ENCODE measurements around the gene TBX1.
A peak's percentile ranks its signal among the peaks of the same experiment; 100 is the strongest.
"Not testable (repeated sequence)": the region's sequence is repeated elsewhere in the genome, so short reads cannot be mapped to it uniquely, and the experiment has no call there.

The TBX1 gene

DNA sequence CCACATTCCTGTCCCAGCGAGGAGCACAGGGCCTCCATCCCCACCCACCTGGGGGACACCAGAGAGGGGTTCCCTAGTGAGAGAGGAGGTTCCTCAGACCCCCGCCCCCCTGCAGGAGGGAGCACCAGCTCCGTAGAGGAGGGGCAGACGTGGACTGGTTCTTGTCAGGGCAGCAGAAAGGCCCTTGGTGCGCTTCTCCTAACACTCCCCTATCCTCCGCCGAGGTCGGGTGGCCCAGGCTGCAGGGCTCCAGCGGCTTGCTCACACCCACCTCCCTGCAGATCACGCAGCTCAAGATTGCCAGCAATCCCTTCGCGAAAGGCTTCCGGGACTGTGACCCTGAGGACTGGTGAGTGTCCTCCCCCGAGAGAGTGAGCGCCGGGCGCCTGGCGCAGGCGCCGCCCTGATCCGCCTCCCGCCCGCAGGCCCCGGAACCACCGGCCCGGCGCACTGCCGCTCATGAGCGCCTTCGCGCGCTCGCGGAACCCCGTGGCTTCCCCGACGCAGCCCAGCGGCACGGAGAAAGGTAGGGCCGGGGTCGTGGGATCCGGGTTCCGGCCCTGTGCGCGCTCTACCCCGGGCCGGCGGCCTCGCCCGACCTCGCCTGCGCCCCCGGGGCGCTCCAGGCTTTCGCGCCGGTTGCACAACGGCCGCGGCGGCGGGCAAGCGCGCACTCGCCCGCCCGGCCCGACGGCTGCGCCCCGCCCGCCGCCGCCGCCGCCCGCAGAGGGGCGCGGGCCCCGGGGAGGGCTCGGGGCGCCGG lies 5.1 kb downstream of the TBX1 start:
- no peak for DNase-seq (ENCODE audit: low spot score)

DNA sequence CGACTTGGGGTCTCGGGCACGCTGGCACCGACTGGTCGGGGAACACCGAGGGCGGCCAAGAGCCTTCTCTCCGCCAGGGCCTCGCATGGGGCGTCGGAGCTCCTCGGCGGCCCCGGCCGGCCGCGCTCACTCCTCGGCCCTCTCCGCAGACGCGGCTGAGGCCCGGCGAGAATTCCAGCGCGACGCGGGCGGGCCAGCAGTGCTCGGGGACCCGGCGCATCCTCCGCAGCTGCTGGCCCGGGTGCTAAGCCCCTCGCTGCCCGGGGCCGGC lies 5.6 kb downstream of the TBX1 start:
- DNase-seq (ENCODE audit: low spot score), result no peak

DNA sequence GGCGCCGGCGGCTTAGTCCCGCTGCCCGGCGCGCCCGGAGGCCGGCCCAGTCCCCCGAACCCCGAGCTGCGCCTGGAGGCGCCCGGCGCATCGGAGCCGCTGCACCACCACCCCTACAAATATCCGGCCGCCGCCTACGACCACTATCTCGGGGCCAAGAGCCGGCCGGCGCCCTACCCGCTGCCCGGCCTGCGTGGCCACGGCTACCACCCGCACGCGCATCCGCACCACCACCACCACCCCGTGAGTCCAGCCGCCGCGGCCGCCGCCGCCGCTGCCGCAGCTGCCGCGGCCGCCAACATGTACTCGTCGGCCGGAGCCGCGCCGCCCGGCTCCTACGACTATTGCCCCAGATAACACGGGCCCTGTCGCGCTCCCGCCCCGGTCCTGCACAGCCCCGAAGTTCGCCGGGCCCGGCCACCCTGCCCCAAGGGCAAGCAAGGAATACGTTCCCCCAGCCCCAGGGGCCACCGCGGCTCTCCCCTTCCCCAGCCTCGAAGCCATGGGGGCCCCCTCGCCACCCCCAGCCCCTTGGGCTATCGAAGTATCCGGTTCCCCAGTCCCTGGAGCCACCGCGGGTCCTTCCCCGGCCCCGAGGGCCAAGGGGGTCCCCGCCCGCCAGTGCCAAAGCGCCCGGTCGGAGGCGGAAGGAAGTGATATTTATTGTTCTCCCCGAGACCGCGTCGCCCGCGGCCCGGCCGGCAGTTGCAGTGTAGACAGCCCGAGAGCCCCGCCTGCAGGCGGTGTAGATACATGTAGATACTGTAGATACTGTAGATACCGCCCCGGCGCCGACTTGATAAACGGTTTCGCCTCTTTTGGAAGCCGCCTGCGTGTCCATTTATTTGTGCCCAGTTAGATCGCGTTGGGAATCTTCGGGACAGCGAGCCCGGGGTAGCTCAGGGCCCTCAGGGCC lies 6.2 kb downstream of the TBX1 start:
- peak; percentile 25 for DNase-seq (ENCODE audit: low spot score)

DNA sequence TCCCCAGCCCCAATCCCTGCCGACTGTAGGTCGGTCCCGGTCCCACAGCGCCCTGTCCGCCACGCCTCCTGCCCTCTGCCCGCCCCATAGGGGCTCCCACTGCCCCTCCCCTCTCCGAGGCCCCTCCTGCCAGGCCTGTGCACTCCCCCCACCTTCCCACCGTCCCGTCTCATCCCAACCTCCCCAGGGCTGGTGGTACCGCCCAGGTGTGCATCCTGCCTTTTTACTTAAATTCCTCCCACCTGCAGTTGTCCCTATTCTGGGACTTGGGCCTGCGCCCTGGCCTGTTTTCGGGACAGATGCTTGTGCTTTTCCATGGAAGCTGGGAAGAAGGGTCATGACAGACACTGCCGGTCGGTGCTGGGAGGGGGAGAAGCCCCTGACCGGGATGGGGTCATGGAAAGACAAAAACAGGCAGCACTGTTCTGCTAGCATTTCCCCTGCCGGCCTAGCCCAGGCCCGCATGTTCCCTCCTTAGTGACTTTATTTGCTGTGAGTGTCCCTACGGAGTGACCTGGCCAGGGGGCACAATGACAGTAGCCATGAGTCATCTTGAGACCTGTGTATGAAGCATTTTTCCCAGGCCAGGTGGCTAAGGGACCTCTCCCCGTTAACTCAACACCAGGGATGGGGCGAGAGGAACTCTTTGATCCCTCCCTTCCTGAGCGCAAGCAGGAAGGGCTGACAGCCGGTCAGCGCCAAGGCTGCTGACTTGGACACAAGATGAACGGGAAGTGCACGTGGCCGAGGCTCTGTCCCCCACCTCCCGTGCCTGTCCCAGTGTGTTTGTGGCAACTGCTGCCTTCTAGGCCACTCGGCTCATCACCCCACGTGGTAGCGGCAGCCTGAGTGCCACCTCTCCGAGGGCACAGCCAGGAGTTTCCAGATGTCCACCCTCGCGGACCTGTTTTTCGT lies 7.1 kb downstream of the TBX1 start:
- DNase-seq (ENCODE audit: low spot score), result peak; percentile 10

DNA sequence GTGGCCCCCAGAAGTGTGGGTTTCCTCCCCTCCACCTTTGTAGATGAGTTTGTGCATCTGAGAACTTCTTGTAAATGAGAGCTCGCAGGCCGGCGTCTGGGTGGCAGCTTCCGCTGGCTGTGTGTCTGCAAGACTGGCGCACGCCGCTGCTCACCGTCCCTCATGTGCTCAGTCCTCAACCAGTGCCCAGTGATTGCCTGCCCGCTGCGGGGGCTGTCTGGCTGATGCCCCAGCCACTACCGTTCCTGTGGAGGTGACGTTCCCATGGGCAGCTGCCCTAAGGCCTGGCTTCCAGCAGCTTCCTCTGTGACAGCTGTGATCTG lies 8.8 kb downstream of the TBX1 start:
- no peak for DNase-seq (ENCODE audit: low spot score)

DNA sequence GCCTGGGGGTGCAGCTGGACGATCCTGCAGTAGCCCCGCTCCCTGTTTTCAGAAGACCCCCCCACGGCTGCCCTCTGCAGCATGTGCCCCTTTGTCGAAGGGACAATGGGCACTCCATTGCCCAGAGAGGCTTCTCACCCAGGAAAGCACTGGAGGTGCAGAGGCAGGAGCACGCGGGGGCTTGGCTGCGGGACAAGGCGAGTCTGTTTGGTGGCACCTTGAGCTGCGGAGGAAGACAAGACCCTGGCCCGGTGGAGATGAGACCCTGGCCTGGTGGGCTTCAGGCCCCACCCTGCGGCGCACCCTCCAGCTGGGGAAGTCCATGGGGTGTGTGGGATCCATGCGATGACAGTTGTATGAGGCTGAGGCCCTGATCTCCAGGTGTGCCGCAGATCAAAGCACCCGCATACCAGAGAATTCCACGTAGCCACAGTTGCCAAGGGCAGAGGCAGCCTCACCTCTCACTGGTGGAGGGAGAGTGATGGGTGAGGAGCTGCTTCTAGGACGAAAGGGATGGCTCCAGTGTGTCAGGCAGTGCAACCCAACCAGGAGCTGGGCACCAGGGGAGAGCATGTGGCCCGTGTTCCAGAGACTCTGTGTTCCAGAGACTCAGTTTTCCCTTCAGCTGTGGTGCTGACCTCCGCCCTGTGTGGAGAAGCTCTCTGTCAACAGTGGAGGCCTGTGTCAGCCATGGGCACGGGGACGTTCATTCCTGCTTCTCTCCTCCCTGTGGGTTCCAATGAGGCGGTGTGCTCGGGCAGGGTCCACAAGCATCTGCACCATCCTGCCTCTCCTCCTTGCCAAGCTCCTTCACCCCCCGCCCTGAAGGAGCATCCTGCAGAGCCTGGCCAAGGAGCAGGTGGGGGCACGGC lies 10.0 kb downstream of the TBX1 start:
- DNase-seq (ENCODE audit: low spot score), result no peak

DNA sequence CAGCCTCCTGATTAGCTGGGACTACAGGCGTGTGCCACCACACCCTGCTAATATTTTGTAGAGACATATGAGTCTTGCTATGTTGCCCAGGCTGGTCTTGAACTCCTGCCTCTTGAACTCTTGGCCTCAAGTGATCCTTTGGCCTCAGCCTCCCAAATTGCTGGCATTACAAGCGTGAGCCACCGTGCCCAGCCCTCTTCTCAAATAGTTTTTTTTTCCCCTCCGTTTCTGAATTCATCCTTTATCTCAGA lies 11.8 kb downstream of the TBX1 start:
- DNase-seq (ENCODE audit: low spot score), result no peak

DNA sequence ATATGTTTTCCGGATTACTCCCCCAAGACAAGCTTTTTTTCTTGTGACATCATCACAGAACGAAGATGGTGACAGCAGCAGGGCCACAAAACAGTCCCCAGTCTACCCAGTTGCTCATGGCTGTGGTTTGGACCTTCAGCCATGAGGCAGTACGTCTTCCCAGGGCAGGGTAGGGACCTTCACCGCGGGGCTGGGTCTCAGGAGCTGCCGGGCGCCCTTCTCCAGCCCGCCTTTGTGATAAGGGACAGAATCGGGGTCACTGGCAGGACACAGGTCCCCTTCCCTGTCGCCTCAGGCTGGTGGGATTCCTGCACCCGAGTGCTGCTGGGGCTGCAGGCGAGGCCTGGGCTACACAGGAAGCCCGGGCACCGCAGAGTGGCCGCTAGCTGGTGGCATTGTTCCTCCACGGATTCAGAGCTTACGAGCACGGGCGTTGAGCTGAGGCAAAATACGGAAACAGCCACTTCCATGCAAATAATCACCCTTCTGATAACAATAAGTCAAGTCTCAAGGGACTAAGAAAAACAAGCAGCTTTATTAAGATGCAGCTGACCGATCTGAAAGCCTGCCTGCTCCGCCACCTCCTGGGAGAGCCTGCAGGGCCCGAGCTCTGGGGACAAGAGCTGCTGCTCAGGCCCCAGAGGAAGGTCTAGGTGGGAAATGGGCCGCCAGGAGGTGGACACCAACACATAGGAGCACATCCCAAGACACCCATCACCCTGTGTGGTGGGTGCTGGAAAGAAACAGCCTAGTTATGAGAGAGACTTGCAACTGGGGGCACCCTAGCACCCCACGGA lies 12.3 kb downstream of the TBX1 start:
- no peak for DNase-seq (ENCODE audit: low spot score)

DNA sequence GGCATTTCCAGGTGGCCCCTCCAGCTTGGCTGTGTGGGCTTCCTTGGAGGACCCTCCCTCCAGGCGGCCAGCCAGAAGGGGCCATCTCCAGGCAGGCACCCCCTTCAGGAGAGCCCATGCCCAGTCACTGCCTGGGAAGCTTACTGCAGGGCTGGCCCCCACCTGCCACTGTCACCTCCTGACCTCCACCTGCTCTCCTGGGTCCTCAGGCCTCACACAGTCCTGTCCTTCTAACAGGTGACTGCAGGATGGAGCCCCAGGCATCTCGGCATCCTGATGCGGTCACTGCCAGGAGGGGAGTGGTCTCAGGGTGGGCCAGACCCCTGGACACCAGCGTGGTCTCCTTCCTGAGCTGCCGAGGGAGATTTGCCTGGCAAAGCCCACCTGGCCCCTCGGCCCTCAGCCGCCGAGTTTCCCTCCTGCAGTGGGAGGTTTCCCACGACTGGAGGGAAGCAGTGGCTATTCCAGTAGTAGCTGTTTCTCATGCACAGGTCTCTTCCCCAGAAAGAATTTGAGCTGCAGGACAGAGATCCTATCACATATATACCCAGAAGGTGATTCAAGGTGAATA lies 13.0 kb downstream of the TBX1 start:
- no peak for DNase-seq (ENCODE audit: low spot score)

DNA sequence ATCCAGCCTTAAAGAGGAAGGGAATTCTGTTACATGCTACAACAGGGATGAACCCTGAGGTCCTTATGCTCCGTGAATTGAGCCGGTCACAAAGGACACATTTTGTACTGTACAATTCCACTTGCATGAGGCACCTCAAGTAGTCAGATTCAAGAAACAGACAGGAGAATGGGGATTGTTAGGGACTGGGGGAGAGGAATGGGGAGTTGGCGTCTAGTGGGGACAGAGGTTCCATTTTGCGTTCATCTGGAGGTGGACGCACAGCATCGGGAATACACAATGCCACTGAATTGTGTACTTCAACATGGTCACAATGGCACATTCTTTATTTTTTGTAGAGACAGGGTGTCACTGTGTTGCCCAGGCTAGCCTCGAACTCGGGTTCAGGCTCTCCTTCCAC lies 14.1 kb downstream of the TBX1 start:
- DNase-seq (ENCODE audit: low spot score), result no peak

DNA sequence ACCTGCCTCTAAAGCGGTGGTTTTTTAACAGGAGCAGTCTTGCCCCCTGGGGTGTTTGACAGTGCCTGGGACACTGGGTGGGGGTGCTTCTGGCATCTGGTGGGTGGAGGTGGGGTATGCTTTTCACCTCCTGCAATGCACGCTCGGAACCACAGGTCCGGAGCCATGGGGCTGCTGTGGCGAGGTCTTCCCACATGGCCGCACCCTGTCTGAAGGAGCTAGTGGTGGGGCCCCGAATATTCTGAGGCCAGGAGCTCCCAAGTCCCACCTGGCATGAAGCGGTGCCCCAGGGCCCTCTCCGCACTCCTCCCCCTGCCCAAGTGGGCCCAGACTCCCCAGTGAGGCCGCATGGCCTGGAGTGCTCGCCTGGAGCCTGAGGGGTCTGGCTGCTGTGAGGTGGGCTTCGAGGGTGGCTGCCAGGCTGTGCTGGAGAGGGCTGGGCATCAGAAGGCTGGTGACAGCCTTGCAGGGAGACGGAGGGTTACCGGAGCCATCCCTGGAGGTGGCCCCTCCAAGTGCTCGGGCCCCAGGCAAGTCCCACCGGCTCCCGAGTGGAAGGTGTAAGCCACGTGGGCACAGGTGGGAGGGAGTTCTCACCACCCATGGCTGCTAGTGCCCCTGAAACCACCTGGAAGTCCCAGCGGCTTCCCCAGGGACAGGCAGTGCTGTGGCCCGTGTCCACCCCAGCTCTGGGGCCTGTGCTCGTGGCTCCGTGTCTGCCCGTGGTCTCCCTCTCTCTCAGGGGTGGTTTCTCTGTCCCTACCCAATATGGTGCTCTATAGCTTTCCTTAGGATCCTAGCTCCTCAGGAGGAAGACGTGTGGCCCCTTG lies 15.1 kb downstream of the TBX1 start:
- no peak for DNase-seq (ENCODE audit: low spot score)

DNA sequence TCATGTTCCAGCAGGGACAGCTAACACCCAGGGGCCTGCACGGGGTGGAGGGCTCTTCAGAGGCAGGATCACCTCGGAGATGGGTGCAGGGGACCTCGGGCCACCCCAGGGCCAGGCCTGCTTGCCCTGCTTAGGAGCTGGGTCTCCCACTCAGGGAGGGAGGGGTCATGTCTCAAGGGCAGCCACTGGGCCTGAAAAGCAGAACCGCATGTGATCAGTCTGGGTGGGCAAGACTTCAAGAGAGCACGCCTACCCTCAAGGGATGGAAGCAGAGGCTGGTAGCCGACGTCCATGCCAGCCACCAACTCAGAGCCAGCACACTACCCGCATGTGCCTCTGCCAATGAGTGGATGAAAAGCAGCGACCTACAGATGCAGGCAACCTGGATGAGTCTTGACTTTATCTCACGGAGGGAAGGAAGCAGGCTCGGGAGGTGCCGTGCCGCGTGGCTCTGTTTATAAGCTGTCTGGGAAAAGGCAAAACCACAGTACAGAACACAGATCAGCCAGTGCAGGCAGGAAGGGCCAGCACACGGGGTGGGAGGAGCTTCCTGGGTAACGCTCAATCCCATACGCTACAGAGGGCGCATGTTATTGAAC lies 16.0 kb downstream of the TBX1 start:
- DNase-seq (ENCODE audit: low spot score), result no peak

DNA sequence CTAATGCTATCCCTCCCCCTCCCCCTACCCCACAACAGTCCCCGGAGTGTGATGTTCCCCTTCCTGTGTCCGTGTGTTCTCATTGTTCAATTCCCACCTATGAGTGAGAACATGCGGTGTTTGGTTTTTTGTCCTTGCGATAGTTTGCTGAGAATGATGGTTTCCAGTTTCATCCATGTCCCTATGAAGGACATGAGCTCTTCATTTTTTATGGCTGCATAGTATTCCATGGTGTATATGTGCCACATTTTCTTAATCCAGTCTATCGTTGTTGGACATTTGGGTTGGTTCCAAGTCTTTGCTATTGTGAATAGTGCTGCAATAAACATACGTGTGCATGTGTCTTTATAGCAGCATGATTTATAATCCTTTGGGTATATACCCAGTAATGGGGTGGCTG lies 16.6 kb downstream of the TBX1 start:
- DNase-seq (ENCODE audit: low spot score), result not testable (repeated sequence)

DNA sequence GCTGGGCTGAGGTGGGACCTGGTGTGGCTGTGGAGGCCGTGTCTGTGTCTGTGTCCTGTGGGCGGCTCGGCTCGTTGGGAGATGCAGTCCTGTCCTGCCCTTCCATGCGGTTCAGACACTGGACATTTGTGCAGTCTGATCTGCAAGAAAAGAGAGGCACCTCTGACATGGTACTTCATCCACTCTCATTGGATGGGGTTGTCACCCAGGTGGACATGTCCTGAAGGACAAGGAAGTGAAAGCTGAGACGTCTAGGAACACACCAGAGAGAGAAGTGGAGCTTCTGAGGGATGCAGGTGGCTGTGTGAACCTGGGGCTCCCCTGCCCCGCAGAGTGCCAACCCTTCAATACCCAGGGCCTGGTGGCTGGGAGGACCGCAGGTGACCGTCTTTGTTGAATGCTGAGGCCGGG lies 18.4 kb downstream of the TBX1 start:
- no peak for DNase-seq (ENCODE audit: low spot score)

DNA sequence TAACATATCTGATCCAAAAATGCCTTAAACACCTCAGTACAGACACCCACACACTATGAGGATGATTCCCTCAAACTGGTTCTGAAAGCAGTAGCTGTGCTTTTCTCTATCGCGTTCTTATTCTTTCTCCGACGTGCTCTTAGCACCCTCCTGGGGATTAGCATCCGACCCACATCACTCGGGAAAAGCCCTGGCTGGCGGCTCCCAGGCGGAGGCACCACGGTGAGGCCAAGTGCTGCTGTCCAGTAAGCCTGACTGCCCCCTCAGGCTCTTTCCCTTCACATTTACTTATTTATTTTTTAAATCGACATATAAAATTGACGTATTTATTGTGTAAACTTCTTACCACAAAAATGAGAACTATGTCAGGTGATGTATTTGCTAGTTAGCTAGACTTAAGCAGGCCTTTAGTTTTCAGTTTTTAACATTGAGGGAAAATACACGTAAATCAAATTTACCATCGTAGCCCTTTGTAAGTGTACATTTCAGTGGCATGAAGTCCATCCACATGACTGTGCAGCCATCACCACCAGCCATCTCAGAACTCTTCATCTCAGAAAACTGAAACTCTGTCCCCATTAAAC lies 19.2 kb downstream of the TBX1 start:
- DNase-seq (ENCODE audit: low spot score), result no peak

DNA sequence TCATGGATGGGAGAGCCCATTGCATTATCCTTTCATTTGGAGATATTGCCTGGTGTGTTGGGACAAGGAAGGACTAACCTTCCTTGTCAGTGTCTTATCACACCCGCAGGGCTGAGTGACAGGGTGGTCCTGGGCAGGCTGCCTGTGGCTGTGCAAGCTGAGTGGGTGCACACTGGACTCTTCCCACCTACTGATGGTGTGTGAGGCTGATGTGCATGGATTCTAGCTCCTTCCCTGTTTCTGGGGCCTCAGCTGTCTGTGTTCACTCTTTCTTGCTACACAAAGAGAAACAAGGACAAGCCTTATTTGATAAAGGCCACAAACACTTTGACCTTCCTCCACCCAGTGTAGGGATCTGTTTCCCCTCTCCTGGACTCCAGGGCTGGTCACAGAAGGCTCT lies 22.0 kb downstream of the TBX1 start:
- DNase-seq (ENCODE audit: low spot score), result no peak

DNA sequence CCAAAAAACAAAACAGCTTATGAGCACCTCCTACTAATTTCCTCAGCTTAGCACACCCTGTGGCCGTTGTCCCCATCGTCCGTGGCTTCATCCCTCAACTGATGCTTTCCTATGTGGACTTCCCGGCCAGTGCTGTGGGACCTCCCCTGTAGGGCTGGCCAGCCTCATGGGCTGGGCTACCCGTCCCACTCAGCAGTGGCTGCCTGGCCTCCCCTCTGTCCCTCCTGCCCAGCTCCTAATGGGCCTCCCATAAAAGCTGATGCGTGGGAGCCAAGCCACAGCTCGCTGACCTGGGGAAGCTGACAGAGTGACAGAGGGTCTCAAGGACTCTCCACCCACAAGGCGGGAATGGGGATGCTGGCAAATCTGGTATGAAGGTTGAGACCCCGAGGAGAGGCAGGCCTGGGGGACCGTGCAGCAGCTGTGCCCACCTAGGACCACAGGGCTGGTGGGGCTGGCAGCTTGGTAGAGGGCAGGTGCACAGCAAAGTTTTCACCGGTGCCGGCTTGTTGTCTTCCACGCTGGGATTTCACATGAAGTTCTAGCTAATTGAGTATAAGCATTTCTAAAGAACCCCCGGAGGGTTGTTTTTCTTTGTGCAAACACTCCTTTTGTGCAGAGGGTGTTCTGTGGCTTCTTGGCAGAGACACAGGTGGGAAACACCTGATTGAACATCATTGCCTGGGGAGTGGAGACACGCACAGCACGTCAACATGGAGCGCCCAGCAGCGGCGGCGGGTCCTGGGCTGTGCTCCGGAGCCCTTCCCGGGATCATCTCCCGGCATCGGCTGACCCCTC lies 23.2 kb downstream of the TBX1 start:
- DNase-seq (ENCODE audit: low spot score), result no peak

Data from kidney tubule cell (primary cell).